OCI-LY3 (cell line): ENCODE results near the gene WDR91.
"Not testable (repeated sequence)": the region's sequence is repeated elsewhere in the genome, so short reads cannot be mapped to it uniquely, and the experiment has no call there.

Source experiments
- CTCF ChIP-seq: fragments of 200-600, 300-600 bp; sonication (generic); IDR thresholded peaks from 2 replicates; pipeline ENCODE4 v1.5.1; 2014; ENCODE audit warnings: antibody characterized with exemption, low read length, low read depth
- EZH2phosphoT487 ChIP-seq: fragments of 200-600 bp; shearing (Covaris generic); IDR thresholded peaks from 2 replicates; pipeline ENCODE4 v1.6.1; 2018; ENCODE audit warnings: antibody characterized with exemption, mixed run types, low read depth

- TF ChIP-seq CTCF, EZH2phosphoT487: not testable (repeated sequence)
Measured at GRCh38 chr7:135173916-135174315, 37.4 kb downstream of the WDR91 start.
